ENCODE results near the gene PFDN1. TPM values are rescaled to one million over a fixed set of nuclear protein-coding genes. Genes with fewer than 3 reads are reported as not detected.
A peak's percentile ranks its signal among the peaks of the same experiment; 100 is the strongest.

Gene PFDN1
- total and polyA plus RNA-seq, 10 donors: 38.0 to 82.1 (median 61.6) TPM

DNA sequence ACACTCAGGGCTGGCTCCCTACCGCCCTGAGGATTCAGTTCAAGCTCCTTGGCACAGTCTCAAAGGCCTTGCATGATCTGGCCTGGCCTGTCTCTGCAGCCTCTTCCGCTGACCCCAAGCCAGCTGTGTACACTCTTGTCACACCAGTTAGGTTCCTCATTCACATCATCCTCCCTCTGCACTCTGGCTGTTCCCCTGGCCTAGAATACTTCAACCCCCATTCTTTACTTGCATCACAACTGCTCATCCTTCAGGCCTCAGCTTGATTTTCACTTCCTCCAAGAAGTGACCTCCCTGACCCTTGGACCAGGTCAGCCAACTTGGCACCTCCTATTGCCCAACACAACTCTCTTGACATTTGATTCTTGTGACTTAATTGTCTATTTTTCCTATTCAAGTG, 18.9 kb upstream of the PFDN1 start:
- Histone ChIP-seq H3K27ac (peak overlapping the region in 7 of 8 donors; percentile 30 to 79 (median 68)), H3K27me3 (replicated peaks in 1 of 7) (no peaks in the 10 kb centered on the region), H3K9me3 (no peaks in the 10 kb centered on the region), H3K4me1 (peaks cover 5 to 55% (median 30%) of the 10 kb centered on the region in 6 donors), H3K36me3 (no peaks in the 10 kb centered on the region), H3K4me3 (no peak overlapping the region)
- 49 to 73% (median 58%) methylated on average over 2 of the region's 2 CpGs for WGBS, 5 donors
- DNase-seq: peak; percentile 86
- intact Hi-C loops (cut with DNase I; ENCODE audit: low total_unique reads): no loop called here
- no peak for TF ChIP-seq CTCF (IDR thresholded peaks at IDR 0.05 in 8 of 11, conservative IDR thresholded peaks at IDR 0.05 in 3 of 11)
- TF ChIP-seq POLR2AphosphoS5 (IDR thresholded peaks at IDR 0.05): peak; percentile 13 to 88 (median 57)
- no peak for TF ChIP-seq POLR2A (IDR thresholded peaks at IDR 0.05)

- peak overlapping the region in 5 of 8 donors; percentile 20 to 74 (median 45) for H3K27ac ChIP-seq
- no peaks in the 10 kb centered on the region for H3K9me3 ChIP-seq
- peak in 1 of 3 donors; percentile 40 for TF ChIP-seq POLR2AphosphoS5 (IDR thresholded peaks at IDR 0.05)
- TF ChIP-seq POLR2A (IDR thresholded peaks at IDR 0.05): no peak
- 87 to 91% (median 90%) methylated on average over 1 of the region's 1 CpG for WGBS, 5 donors
- intact Hi-C loops (cut with DNase I; ENCODE audit: low total_unique reads): no loop called here
- DNase-seq: no peak
- H3K4me3 ChIP-seq: no peak overlapping the region
- no peaks in the 10 kb centered on the region for H3K27me3 ChIP-seq (replicated peaks in 1 of 7)
- peaks cover 5 to 55% (median 28%) of the 10 kb centered on the region in 6 donors for H3K4me1 ChIP-seq
- H3K36me3 ChIP-seq: no peaks in the 10 kb centered on the region
Measured at GRCh38 chr5:140319833-140320232, 16.9 kb upstream of the PFDN1 start.

- H3K36me3 ChIP-seq: no peaks in the 10 kb centered on the region
- H3K27me3 ChIP-seq (replicated peaks in 1 of 7): no peaks in the 10 kb centered on the region
- peaks cover under 1 to 44% (median 21%) of the 10 kb centered on the region in 6 donors for H3K4me1 ChIP-seq
- WGBS, 5 donors: 93 to 98% (median 95%) methylated on average over 4 of the region's 4 CpGs
- intact Hi-C loops (cut with DNase I; ENCODE audit: low total_unique reads): no loop called here
- DNase-seq: no peak
- TF ChIP-seq POLR2AphosphoS5 (IDR thresholded peaks at IDR 0.05) (no peak), CTCF (IDR thresholded peaks at IDR 0.05 in 8 of 11, conservative IDR thresholded peaks at IDR 0.05 in 3 of 11) (no peak), POLR2A (IDR thresholded peaks at IDR 0.05) (no peak)
- H3K9me3 ChIP-seq: no peaks in the 10 kb centered on the region
- H3K27ac ChIP-seq: peak overlapping the region in 1 of 8 donors; percentile 45
- no peak overlapping the region for H3K4me3 ChIP-seq
Measured at GRCh38 chr5:140318792-140319191, 15.9 kb upstream of the PFDN1 start.

DNA sequence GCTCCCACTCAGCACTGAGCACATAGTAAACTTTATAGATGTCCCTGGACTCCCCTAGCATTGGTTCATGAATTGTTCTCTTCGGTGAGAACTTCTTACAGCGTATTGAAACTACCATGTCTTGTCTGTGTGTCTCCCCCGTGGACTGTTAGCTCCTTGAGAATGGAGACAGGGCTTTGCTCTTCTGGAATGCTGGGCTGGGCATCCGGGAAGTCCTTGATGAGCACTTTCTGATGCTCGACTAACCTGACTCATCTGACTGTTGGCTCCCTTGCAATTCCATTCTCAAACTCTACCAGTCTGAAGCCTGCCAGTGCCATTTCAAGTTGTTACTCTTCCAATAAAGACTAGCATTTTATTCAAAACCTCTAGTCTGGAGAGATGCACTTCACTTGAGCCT, 15.0 kb upstream of the PFDN1 start:
- no peaks in the 10 kb centered on the region for H3K9me3 ChIP-seq
- WGBS, 5 donors: 78 to 92% (median 86%) methylated on average over 5 of the region's 5 CpGs
- H3K27me3 ChIP-seq (replicated peaks in 1 of 7): no peaks in the 10 kb centered on the region
- peaks cover 0 to 38% (median 15%) of the 10 kb centered on the region in 6 donors for H3K4me1 ChIP-seq
- no peak for TF ChIP-seq POLR2A (IDR thresholded peaks at IDR 0.05)
- no peak for TF ChIP-seq POLR2AphosphoS5 (IDR thresholded peaks at IDR 0.05)
- no peak for TF ChIP-seq CTCF (IDR thresholded peaks at IDR 0.05 in 8 of 11, conservative IDR thresholded peaks at IDR 0.05 in 3 of 11)
- intact Hi-C loops (cut with DNase I; ENCODE audit: low total_unique reads): no loop called here
- H3K36me3 ChIP-seq: no peaks in the 10 kb centered on the region
- no peak overlapping the region for H3K4me3 ChIP-seq
- no peak for DNase-seq
- no peak overlapping the region for H3K27ac ChIP-seq

DNA sequence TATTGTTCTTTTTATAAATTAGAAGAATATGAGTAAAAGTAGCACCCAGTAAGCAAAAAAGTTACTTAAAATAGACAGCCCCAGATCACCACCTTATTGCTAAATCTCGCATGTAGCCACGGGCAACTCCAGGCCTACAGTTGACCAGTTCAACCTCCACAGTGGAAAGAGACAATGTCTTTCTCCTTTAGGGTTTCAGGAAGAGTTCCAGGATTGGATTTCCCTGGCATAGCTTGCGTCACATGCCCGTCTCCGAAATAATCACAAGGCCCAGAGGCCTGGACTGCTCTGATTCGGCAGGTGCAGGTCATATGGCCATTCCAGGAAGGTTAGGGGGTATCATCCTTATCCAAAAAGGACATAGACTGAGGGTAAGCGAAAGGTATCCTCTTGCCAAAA, 9.9 kb upstream of the PFDN1 start:
- no peak for TF ChIP-seq POLR2AphosphoS5 (IDR thresholded peaks at IDR 0.05)
- TF ChIP-seq CTCF (IDR thresholded peaks at IDR 0.05 in 8 of 11, conservative IDR thresholded peaks at IDR 0.05 in 3 of 11): no peak
- no peak for TF ChIP-seq POLR2A (IDR thresholded peaks at IDR 0.05)
- Histone ChIP-seq H3K27ac (peak overlapping the region in 7 of 8 donors; percentile 21 to 74 (median 66)), H3K4me1 (peaks cover 0 to 32% (median 18%) of the 10 kb centered on the region in 6 donors), H3K27me3 (replicated peaks in 1 of 7) (no peaks in the 10 kb centered on the region), H3K9me3 (no peaks in the 10 kb centered on the region), H3K36me3 (no peaks in the 10 kb centered on the region), H3K4me3 (no peak overlapping the region)
- 69 to 89% (median 72%) methylated on average over 7 of the region's 7 CpGs for WGBS, 5 donors
- intact Hi-C loops (cut with DNase I; ENCODE audit: low total_unique reads): no loop called here
- no peak for DNase-seq

All from spleen (tissue), 11 donors.